ENCODE data around the gene BBOX1. TPM values are rescaled to one million over a fixed set of nuclear protein-coding genes. Genes with fewer than 3 reads are reported as not detected.

The BBOX1 gene
- polyA plus RNA-seq, 1 donor from 2014 or later = not detected

- H3K27ac ChIP-seq (ENCODE audit: low read length) = no peak overlapping the region
- TF ChIP-seq RAD21 (conservative IDR thresholded peaks at IDR 0.05) (no peak), MXI1 (conservative IDR thresholded peaks at IDR 0.05; ENCODE audit: poor library complexity, severe bottlenecking) (no peak), TAF1 (IDR thresholded peaks at IDR 0.05; ENCODE audit: low read depth) (no peak), EP300 (conservative IDR thresholded peaks at IDR 0.05; ENCODE audit: poor library complexity, severe bottlenecking) (no peak), SMC3 (conservative IDR thresholded peaks at IDR 0.05; ENCODE audit: poor library complexity) (no peak)
- TF ChIP-seq, protein P1, sequence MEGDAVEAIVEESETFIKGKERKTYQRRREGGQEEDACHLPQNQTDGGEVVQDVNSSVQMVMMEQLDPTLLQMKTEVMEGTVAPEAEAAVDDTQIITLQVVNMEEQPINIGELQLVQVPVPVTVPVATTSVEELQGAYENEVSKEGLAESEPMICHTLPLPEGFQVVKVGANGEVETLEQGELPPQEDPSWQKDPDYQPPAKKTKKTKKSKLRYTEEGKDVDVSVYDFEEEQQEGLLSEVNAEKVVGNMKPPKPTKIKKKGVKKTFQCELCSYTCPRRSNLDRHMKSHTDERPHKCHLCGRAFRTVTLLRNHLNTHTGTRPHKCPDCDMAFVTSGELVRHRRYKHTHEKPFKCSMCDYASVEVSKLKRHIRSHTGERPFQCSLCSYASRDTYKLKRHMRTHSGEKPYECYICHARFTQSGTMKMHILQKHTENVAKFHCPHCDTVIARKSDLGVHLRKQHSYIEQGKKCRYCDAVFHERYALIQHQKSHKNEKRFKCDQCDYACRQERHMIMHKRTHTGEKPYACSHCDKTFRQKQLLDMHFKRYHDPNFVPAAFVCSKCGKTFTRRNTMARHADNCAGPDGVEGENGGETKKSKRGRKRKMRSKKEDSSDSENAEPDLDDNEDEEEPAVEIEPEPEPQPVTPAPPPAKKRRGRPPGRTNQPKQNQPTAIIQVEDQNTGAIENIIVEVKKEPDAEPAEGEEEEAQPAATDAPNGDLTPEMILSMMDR (IDR thresholded peaks at IDR 0.05; ENCODE audit: poor library complexity, severe bottlenecking) = no peak
- no peaks in the 10 kb centered on the region for H3F3A ChIP-seq (ENCODE audit: insufficient read depth, low read length, poor library complexity, severe bottlenecking)
- no peaks in the 10 kb centered on the region for H3K9me2 ChIP-seq (ENCODE audit: insufficient read depth, low read length)
- no peaks in the 10 kb centered on the region for H3K9me3 ChIP-seq (ENCODE audit: low read length)
- H3K27me3 ChIP-seq (ENCODE audit: insufficient read depth, low read depth, low read length) = no peaks in the 10 kb centered on the region
- H3K36me3 ChIP-seq (ENCODE audit: insufficient read depth, low read length) = no peaks in the 10 kb centered on the region
- H3K4me3 ChIP-seq (ENCODE audit: low read length) = no peak overlapping the region
- no peaks in the 10 kb centered on the region for H4K20me1 ChIP-seq (ENCODE audit: insufficient read depth)
- no peak overlapping the region for H3K9ac ChIP-seq (ENCODE audit: low read length)
- H3K4me2 ChIP-seq (ENCODE audit: low read length) = no peak overlapping the region
- no peak overlapping the region for H2AFZ ChIP-seq (ENCODE audit: low read depth, low read length)
- H3K79me2 ChIP-seq (replicated peaks; ENCODE audit: insufficient read depth, low read length) = no peaks in the 10 kb centered on the region
Observed at GRCh38 chr11:27141576-27141975, 101.0 kb downstream of the BBOX1 start.

DNA sequence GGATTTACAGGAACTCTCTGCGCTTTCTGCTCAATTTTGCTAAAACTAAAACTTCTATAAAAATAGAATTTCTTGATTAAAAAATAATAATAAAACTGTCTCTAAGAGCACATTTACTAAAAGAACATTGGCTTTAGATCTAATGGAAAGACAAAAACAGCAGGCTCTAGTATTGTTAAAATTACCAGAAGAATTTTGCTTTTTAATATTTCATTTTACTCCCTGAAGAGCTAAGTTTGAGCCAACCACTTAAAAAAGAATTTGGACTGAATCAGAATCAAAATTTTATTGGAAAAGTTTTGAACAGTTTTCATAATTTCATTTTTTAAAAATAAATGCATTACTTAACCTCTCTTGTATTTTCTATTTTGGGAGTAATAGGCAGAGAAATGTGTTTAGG is 107.3 kb downstream of the BBOX1 start:
- Histone ChIP-seq H3K79me2 (replicated peaks; ENCODE audit: insufficient read depth, low read length) (no peaks in the 10 kb centered on the region), H3K4me2 (ENCODE audit: low read length) (no peak overlapping the region), H3K36me3 (ENCODE audit: insufficient read depth, low read length) (no peaks in the 10 kb centered on the region), H3K27me3 (ENCODE audit: insufficient read depth, low read depth, low read length) (no peaks in the 10 kb centered on the region), H3K9me3 (ENCODE audit: low read length) (no peaks in the 10 kb centered on the region), H2AFZ (ENCODE audit: low read depth, low read length) (no peak overlapping the region), H4K20me1 (ENCODE audit: insufficient read depth) (no peaks in the 10 kb centered on the region), H3K9me2 (ENCODE audit: insufficient read depth, low read length) (no peaks in the 10 kb centered on the region), H3K9ac (ENCODE audit: low read length) (no peak overlapping the region), H3K27ac (ENCODE audit: low read length) (no peak overlapping the region), H3K4me3 (ENCODE audit: low read length) (no peak overlapping the region), H3F3A (ENCODE audit: insufficient read depth, low read length, poor library complexity, severe bottlenecking) (no peaks in the 10 kb centered on the region)
- TF ChIP-seq TAF1 (IDR thresholded peaks at IDR 0.05; ENCODE audit: low read depth) (no peak), EP300 (conservative IDR thresholded peaks at IDR 0.05; ENCODE audit: poor library complexity, severe bottlenecking) (no peak), SMC3 (conservative IDR thresholded peaks at IDR 0.05; ENCODE audit: poor library complexity) (no peak), RAD21 (conservative IDR thresholded peaks at IDR 0.05) (no peak), POLR2AphosphoS5 (IDR thresholded peaks at IDR 0.05) (no peak), EZH2 (IDR thresholded peaks at IDR 0.05; ENCODE audit: borderline replicate concordance, insufficient read depth, low read length, poor library complexity, severe bottlenecking) (no peak), REST (IDR thresholded peaks at IDR 0.05; ENCODE audit: borderline replicate concordance) (no peak), MXI1 (conservative IDR thresholded peaks at IDR 0.05; ENCODE audit: poor library complexity, severe bottlenecking) (no peak)
- TF ChIP-seq, protein P1 (IDR thresholded peaks at IDR 0.05; ENCODE audit: poor library complexity, severe bottlenecking) = no peak

Measured in neural cell (in vitro differentiated cells).